GM18858 (cell line): ENCODE data around the gene IER5L.

Experiments used
- ATAC-seq: cut with Tn5 transposase; IDR thresholded peaks from one replicate; pipeline ENCODE4 v1.9.1; 2021; ENCODE audit not compliant: unreplicated experiment

IER5L gene

DNA sequence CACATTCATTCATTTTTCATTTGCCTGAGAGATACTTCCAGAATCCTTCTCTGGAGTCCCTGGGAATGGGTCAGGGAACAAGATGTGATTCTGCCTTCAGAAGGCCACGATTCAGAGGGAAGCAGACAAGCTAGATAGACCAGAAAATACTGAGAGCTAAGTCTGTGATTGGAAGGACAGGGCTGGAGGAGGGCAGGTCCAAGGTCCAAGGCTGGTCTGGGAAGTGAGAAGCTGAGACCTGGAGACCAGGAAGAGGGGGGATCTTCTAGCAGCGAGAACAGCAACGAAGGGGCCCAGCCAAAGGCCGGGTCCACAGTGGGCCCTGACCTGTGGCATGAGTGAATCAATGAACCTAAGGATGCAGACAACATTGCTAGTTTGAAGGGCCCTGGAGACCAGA is 4.1 kb upstream of the IER5L start:
- ATAC-seq, result no peak

GRCh38 chr9:129181246-129181645 is 3.2 kb upstream of the IER5L start:
- ATAC-seq, result no peak

DNA sequence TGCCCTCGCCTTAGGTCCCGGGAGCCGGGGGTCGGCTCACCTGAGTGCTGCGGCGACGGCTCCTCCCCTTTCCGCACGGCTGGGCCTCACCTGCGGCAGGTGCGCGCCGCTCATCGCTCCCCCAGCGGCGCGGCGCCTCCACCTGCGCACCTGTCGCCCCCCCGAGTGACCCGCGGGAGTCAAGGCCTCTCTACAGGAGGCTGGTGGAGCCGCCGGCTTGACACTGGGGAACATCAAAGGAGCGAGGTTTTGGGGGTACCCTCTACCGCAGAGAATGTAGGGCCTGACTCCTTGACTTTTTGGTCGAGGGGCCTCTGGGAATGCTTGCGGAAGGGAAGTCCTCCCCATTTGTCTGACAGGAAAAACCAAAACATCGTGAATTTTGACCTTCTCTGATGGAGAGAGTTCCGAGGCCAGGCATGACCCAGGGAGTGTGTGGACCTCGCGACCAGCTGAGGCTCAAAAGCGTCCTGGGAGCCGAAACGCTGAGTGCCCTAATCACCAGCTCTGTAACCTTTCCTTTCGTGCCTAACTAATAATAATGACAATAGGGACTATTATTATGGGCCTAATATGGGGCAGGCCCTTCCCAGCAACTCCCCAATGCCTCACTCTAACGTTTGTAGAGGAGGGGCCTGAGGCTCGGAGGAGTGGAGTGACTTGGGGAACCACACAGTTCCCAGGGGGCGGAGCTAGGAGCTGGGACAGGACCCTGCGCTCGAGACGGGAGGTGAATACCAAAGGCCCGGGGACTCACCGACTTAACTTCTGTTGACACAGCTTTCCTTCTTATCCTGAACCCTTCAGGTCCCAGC is 714 bp upstream of the IER5L start:
- no peak for ATAC-seq

DNA sequence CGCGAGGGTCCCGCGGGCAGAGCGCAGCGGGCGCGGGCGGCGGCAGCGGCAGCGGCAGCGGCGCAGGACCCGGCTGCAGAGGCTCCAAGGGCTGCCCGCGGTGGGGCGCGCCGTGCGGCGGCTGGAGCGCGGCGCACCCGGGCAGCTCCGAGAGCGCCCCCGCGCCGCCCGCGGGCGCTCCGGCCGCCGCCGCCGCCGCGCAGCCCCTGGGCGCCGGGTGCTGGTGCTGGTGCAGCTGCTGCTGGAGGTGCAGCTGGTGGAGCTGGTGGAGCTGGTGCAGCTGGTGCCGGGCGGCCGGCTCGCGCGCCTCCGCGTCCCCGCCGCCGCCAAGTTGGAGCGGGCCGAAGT is 644 bp downstream of the IER5L start:
- ATAC-seq, result peak; percentile 11

DNA sequence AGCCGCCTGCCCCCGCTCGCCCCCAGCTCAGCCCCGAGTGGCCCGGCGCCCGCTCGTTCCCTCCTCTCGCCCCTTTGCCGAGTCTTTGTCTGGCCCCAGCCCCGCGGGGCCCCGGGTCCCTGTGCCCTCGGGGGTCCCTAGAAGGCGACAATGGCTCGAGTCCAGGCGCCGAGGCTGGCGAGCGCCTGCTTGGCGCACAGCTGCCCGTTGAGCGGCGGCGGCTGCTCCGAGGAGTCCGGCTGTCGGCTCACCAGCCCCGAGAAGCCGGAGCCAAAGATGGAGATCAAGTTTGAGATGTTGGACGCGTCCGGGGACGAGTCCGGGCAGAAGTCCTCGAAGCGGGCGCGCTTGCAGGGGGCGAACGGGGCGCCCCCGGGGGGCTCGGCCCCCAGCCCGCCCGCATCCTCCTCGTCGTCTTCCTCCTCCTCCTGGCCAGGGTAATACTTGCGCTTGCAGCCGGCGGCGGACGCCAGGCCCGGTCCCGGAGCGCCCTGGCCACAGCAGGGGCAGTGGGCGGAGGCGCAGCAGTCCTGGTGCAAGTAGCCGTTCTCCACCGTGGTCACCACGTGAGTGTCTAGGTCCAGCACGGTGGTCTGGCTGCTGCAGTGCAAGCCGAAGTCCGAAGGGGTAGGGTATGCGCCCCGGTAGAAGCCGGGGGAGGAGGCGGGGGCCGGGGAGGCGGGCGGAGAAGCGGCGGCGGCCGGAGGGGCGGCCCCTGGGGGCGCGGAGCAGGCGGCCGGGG is 1.2 kb downstream of the IER5L start:
- ATAC-seq, result no peak

- ATAC-seq, result no peak
These were observed 2.0 kb downstream of the IER5L start for GRCh38 chr9:129175825-129176633.

- no peak for ATAC-seq
These were observed 2.6 kb downstream of the IER5L start for GRCh38 chr9:129175515-129175824.

GRCh38 chr9:129174724-129175514 is 3.1 kb downstream of the IER5L start:
- ATAC-seq, result no peak

GRCh38 chr9:129174102-129174723 is 3.8 kb downstream of the IER5L start:
- no peak for ATAC-seq

DNA sequence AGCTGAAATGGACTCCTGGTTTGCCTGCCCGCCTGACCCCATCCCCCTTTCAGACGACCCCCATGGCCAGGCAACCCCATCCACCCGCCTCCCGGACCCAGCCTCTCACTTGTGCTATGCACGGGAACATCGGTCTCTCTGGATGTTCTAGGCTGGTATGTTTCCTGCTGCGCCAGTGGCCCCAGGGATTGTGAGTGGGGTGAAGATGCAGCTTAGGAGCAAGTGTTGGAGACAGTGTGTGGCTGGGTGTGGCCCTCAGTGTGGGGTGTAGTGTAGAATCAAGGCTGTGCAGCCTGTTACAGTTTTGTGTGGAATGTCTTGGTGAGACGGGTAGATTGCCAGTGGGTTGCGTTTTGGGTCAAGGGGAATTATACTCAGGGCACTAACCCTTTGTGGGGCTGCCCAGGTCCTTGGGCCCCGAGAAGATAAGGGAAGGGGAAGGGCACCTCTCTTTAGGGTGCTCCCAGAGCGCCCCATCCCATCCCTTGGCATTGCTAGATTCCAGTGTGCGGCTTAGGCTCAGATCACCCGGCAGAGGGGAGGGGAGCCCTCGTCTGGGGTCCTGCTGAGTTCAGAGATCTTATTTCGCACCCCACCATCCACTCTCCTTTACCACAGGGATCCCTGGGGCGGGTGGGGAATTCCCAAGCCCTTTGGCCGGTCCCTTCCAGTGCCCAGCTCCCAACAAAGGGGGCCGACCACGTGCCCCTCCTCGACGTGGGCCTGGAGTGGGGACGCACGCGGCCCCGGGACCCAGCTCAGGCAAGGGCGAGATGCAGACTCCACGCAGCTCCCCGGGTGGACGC is 4.6 kb downstream of the IER5L start:
- ATAC-seq, result no peak

DNA sequence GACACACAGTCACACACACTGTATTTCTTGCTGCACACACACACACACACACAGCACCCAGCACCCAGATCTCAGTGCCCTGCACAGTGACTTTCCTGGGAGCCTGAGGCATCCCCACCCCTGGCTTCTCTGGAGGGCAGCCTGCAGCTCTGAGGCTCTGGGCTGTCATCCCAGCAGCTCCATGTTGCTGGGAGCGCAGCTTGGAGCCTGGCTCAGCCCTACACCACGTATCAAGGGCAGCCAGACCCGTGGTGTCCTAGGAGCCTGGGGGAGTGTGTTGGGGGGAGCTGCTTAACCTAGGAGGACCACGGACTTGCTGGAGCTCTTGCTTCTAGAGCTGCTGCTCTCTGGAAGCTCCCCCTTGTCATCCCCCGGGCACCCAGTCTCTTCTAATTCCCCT is 5.2 kb downstream of the IER5L start:
- no peak for ATAC-seq

GRCh38 chr9:129171993-129172751 is 5.9 kb downstream of the IER5L start:
- no peak for ATAC-seq

- ATAC-seq, result no peak
These were observed 7.8 kb downstream of the IER5L start for GRCh38 chr9:129170229-129170628.

DNA sequence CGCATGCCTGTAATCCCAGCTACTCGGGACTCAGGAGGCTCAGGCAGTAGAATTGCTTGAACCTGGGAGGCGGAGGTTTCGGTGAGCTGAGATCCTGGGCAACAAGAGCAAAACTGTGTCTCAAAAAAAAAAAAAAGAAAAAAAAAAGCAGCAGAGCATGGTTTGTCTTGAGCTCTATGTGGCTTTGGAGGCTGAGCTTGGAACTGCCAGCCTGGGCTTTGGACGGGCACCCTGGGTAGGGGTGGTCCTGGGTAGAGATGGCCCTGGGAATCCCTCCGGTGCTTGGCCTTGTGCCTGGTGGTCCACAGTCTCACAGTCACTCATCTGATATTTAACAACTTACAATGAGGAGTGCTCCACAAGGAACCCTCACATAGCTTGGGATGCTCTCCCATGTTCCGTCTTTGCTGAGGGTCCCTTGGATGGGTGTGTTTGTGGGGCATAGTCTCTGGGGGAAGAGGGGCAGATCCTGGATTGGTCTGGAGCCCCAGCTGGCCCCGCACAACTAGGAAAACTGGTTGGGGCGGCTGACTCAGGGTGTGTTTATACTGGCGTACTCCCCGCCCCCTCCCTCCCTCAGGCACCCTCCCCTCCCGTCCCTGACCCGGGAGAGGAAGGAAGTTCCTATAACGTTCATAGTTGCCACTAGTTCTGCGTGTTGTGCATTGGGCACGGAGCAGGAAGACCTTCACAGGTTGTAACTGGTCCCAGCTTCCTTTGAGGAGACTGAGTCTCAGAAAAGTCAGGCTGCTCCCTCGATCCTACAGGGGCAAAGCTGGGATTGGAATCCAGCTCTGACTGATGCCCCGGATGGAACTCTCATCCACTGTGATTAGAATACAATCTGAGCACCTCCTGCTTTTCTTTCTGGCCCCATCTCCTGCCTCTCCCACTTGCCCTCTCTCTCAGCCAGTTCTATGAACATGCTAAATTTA is 11.2 kb downstream of the IER5L start:
- no peak for ATAC-seq

DNA sequence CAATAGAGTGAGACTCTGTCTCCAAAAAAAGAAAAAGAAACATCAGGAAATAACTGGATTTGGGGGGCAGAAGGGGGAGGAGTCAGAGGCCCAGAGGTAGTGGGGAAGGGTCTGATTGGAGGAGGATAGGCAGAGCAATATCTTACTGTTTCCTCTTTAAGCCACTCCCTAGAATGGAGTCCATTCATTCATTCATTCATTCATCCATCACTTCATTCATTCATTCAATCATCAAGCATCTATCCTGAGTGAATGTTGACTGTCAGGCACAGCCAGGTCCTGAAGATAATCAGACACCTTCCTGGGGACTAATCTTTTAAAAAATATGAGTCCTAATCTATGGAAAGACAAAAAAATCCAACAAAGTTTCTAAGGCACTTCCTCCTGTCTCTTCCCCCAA is 12.9 kb downstream of the IER5L start:
- no peak for ATAC-seq

- no peak for ATAC-seq
These were observed 13.7 kb downstream of the IER5L start for GRCh38 chr9:129164246-129164930.

DNA sequence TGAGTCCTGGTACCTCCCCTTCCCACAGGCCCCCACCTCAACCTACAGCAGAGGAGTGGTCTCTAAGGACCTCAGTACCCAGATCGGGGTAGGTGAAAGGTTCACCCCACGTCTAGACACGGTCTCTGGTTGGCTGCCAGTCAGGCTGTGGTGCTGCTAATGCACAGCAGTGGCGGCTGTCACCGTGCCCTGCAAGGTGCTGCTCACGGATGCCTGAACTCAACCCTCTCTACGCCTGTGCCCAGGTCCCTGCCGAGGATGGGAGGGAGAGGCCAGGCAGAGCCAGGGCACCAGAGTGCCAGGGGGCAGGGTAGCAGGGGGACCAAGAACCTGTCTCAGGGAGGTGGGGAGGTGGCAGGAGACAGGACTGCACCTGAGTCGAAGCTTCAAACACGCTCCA is 14.3 kb downstream of the IER5L start:
- ATAC-seq, result no peak
